SK-N-SH (cell line): ENCODE results near the gene TMEM255B. TPM values are rescaled to one million over a fixed set of nuclear protein-coding genes. Genes with fewer than 3 reads are reported as not detected.

Experiments
- CTCF ChIA-PET: fragments of 300-600, 350-600 bp; formaldehyde crosslinking; extraction: SDS; loops from one replicate; lab custom pipeline; 2021; lab: Yijun Ruan, JAX
- POLR2A ChIA-PET: fragments of 350-600 bp; sonication (Branson Sonifier 250); formaldehyde crosslinking; extraction: SDS; loops from one replicate; lab custom pipeline; 2020; ENCODE audit warnings: antibody characterized with exemption, inconsistent platforms; lab: Yijun Ruan, JAX
- DNase-seq: peaks from one replicate; pipeline ENCODE4 v3.0.0; 2012
- H2AFZ ChIP-seq: fragments of 200-600 bp; sonication (generic); 2 replicates; pipeline ENCODE4 v1.8.1; 2016; ENCODE audit warnings: antibody characterized with exemption, mild to moderate bottlenecking, low read depth
- H3F3A ChIP-seq: fragments of 200-600 bp; sonication (generic); replicated peaks from 2 replicates; pipeline ENCODE3; 2016; ENCODE audit warnings: antibody characterized with exemption, mild to moderate bottlenecking; ENCODE audit not compliant: insufficient read depth
- H3K27ac ChIP-seq, 2 experiments: fragments of 200-500 bp in 1 of 2; fragments of 200-600 bp in 1 of 2; sonication (Bioruptor generic) in 1 of 2; sonication (generic), shearing (Covaris generic) in 1 of 2; 2 replicates each; pipeline versions ENCODE4 v1.5.1 to v1.6.1; 2014 to 2016; ENCODE audit warnings: low read depth in 2 of 2, inconsistent platforms in 1 of 2, low read length in 1 of 2, mild to moderate bottlenecking in 1 of 2, mixed read lengths in 1 of 2
- H3K27me3 ChIP-seq: fragments of 200-600 bp; sonication (generic), shearing (Covaris generic); 2 replicates; pipeline ENCODE4 v1.6.1; 2016; ENCODE audit warnings: mixed run types; ENCODE audit not compliant: insufficient read depth
- H3K36me3 ChIP-seq, 2 experiments: fragments of 200-500 bp in 1 of 2; fragments of 200-600 bp in 1 of 2; sonication (Bioruptor generic) in 1 of 2; sonication (generic) in 1 of 2; replicated peaks in 1 of 2; 2 replicates each; pipeline versions ENCODE3 to v1.5.1; 2014 to 2016; ENCODE audit warnings: low read length in 1 of 2, mild to moderate bottlenecking in 1 of 2; ENCODE audit not compliant: insufficient read depth in 2 of 2, control insufficient read depth in 1 of 2
- H3K4me1 ChIP-seq, 2 experiments: fragments of 200-500 bp in 1 of 2; fragments of 200-600 bp in 1 of 2; sonication (Bioruptor generic) in 1 of 2; sonication (generic), shearing (Covaris generic) in 1 of 2; 2 replicates each; pipeline versions ENCODE4 v1.5.1 to v1.6.1; 2014 to 2016; ENCODE audit warnings: low read depth in 1 of 2, low read length in 1 of 2, mixed run types in 1 of 2; ENCODE audit not compliant: insufficient read depth in 2 of 2, control insufficient read depth in 1 of 2
- H3K4me2 ChIP-seq: fragments of 200-600 bp; sonication (generic), shearing (Covaris generic); 2 replicates; pipeline ENCODE4 v1.6.1; 2017; ENCODE audit warnings: mixed run types
- H3K4me3 ChIP-seq, 2 experiments: fragments of 200-500 bp in 1 of 2; fragments of 200-600 bp in 1 of 2; sonication (Bioruptor generic) in 1 of 2; sonication (generic), shearing (Covaris generic) in 1 of 2; 2 replicates each; pipeline versions ENCODE4 v1.5.1 to v1.8.1; 2014 to 2016; ENCODE audit warnings: low read depth in 2 of 2, inconsistent platforms in 1 of 2, low read length in 1 of 2, mild to moderate bottlenecking in 1 of 2, mixed read lengths in 1 of 2, moderate library complexity in 1 of 2
- H3K79me2 ChIP-seq: fragments of 200-600 bp; sonication (generic); 2 replicates; pipeline ENCODE4 v1.8.1; 2017; ENCODE audit warnings: mild to moderate bottlenecking; ENCODE audit not compliant: insufficient read depth
- H3K9ac ChIP-seq: fragments of 200-600 bp; sonication (generic); 2 replicates; pipeline ENCODE4 v1.6.1; 2017; ENCODE audit warnings: mixed run types
- H3K9me2 ChIP-seq: fragments of 200-600 bp; sonication (generic); 2 replicates; pipeline ENCODE4 v1.6.1; 2017; ENCODE audit warnings: mixed run types
- H3K9me3 ChIP-seq: fragments of 200-600 bp; sonication (generic); 2 replicates; pipeline ENCODE4 v1.6.1; 2017; ENCODE audit warnings: mixed run types, mild to moderate bottlenecking, moderate library complexity
- H4K20me1 ChIP-seq: fragments of 200-600 bp; sonication (generic); 2 replicates; pipeline ENCODE4 v1.6.1; 2017; ENCODE audit warnings: mild to moderate bottlenecking, mixed run types; ENCODE audit not compliant: insufficient read depth
- CHD2 ChIP-seq: fragments of 150-350 bp; IDR thresholded peaks from 2 replicates; pipeline ENCODE4 v1.6.1; 2018; ENCODE audit warnings: low read length; ENCODE audit not compliant: partially characterized antibody
- FOXJ3 ChIP-seq: sonication (generic); formaldehyde crosslinking; IDR thresholded peaks from 2 replicates; pipeline ENCODE4 v1.5.1; 2020; ENCODE audit warnings: mild to moderate bottlenecking, missing genetic modification reagents
- FOXM1 ChIP-seq: IDR thresholded peaks from 2 replicates; pipeline ENCODE4 v1.4.0; 2012; ENCODE audit warnings: low read depth, mild to moderate bottlenecking
- GABPA ChIP-seq: IDR thresholded peaks from 2 replicates; pipeline ENCODE4 v1.4.0; 2012; ENCODE audit warnings: low read depth, mild to moderate bottlenecking
- MXI1 ChIP-seq: IDR thresholded peaks from 2 replicates; pipeline ENCODE4 v1.6.1; 2012; ENCODE audit warnings: mild to moderate bottlenecking, low read depth, low read length, improper control_type of control experiment
- NRF1 ChIP-seq: IDR thresholded peaks from 2 replicates; pipeline ENCODE4 v1.6.1; 2012; ENCODE audit warnings: low read depth, mild to moderate bottlenecking, low read length
- POLR2AphosphoS5 ChIP-seq: IDR thresholded peaks from 2 replicates; pipeline ENCODE4 v1.6.1; 2012; ENCODE audit warnings: low read depth, low read length
- RFX5 ChIP-seq: IDR thresholded peaks from 2 replicates; pipeline ENCODE4 v1.6.1; 2012; ENCODE audit warnings: mild to moderate bottlenecking, improper control_type of control experiment, low read length
- SIN3A ChIP-seq: IDR thresholded peaks from 2 replicates; pipeline ENCODE4 v1.6.1; 2012; ENCODE audit warnings: low read depth, mild to moderate bottlenecking, low read length, moderate library complexity, borderline replicate concordance
- SMC3 ChIP-seq: IDR thresholded peaks from 2 replicates; pipeline ENCODE4 v1.6.1; 2012; ENCODE audit warnings: low read depth, low read length, improper control_type of control experiment
- TCF12 ChIP-seq: IDR thresholded peaks from 2 replicates; pipeline ENCODE4 v1.4.0; 2012
- WGBS: methylation state at CpG from one replicate; pipeline ENCODE4 v1.1.6; 2017; ENCODE audit warnings: low lambda C conversion rate; 5-methylcytosine and 5-hydroxymethylcytosine counted together
- polyA plus RNA-seq, 3 experiments: library from polyadenylated mRNA; depleted of rRNA; stranded (reverse); fragments of >200 nt; gene quantifications; 2 replicates each; pipeline ENCODE4 v1.2.3, GENCODE V29; 2012
- TF ChIP-seq, protein P1 (sequence below): IDR thresholded peaks from 2 replicates; pipeline ENCODE4 v1.4.0; 2012; ENCODE audit warnings: low read depth
- TF ChIP-seq, protein P2 (sequence below): IDR thresholded peaks from 2 replicates; pipeline ENCODE4 v1.4.0; 2012; ENCODE audit warnings: low read depth, borderline replicate concordance
- TF ChIP-seq, protein P3 (sequence below): fragments of 150-350 bp; IDR thresholded peaks from 2 replicates; pipeline ENCODE4 v1.6.1; 2017; ENCODE audit warnings: antibody characterized with exemption, low read length, low read depth, borderline replicate concordance
- TF ChIP-seq, protein P4 (sequence below): IDR thresholded peaks from 2 replicates; pipeline ENCODE4 v1.6.1; 2012; ENCODE audit warnings: mild to moderate bottlenecking, low read depth, low read length, moderate library complexity
- TF ChIP-seq, protein P5 (sequence below): fragments of 200-600 bp; sonication (generic); IDR thresholded peaks from 2 replicates; pipeline ENCODE4 v1.6.1; 2017; ENCODE audit warnings: antibody characterized with exemption, mild to moderate bottlenecking, moderate library complexity

Gene TMEM255B
- polyA plus RNA-seq, 1 of the 3 experiments (the other 2 are of a cell fraction), result 14.8 TPM

DNA sequence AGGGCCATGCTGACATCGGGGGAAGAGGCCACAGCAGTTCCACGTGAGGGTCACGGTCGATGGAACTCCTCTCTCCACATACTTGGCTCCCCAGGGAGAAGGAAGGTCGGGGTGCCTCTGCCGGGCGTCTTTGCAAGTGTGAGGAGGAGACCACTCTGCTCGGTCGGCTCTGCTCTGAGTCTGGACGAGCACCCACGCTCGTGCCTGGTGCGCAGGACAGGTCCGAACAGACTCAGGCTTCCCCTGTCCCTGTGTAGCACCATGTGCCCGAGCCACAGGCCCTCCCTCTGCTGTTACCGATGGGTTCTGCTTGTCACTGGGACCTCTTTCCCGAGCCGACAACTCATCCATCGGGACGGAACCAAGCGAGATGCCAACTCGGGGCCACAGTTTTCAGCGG is 35.1 kb downstream of the TMEM255B start:
- DNase-seq, result no peak
- CTCF ChIA-PET, result no interaction called here
- Histone ChIP-seq H3K79me2 (no peaks in the 10 kb centered on the region), H3K9me3 (no peaks in the 10 kb centered on the region), H3K27ac (no peak overlapping the region)
- TF ChIP-seq GABPA, result no peak
- no peak for TF ChIP-seq FOXM1
- TF ChIP-seq SIN3A, result no peak
- no peak for TF ChIP-seq POLR2AphosphoS5
- TF ChIP-seq, all 33 proteins: peak for 0
- no peak overlapping the region for H2AFZ ChIP-seq
- H3K27me3 ChIP-seq, result no peaks in the 10 kb centered on the region
- WGBS, result 74% methylated on average over 9 of the region's 23 CpGs
- H3K9me2 ChIP-seq, result no peaks in the 10 kb centered on the region
- no peak overlapping the region for H3K9ac ChIP-seq
- no peak overlapping the region for H3K4me3 ChIP-seq
- no peaks in the 10 kb centered on the region for H3K36me3 ChIP-seq
- no peaks in the 10 kb centered on the region for H3F3A ChIP-seq
- H4K20me1 ChIP-seq, result no peaks in the 10 kb centered on the region
- no peaks in the 10 kb centered on the region for H3K4me1 ChIP-seq
- POLR2A ChIA-PET, result no interaction called here
- H3K4me2 ChIP-seq, result no peak overlapping the region

DNA sequence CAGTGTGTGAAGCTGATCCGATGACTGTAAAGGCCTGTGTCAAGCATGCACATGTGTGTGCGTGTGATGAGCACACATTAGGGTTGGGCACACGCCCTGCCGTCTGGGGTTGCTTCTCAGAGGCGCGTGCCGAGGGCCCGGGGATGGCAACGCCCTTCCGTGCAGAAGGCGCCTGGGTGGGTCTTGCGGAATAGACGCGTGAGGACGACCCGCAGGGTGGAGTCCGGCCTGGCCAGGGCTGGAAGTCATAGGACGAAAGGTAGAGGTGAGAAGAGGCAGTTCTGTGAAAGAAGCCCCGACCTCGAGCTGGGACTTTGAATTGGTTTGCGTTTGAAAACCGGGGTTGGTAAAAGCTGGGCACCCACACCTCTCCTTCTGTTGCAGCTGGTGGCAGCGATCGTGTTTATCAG is 35.7 kb downstream of the TMEM255B start:
- Histone ChIP-seq H3K9ac (no peak overlapping the region), H3K4me3 (no peak overlapping the region), H3K9me2 (no peaks in the 10 kb centered on the region), H3K4me1 (peaks cover 0 to 2% of the 10 kb centered on the region in 2 experiments; a peak in 1 of 4 replicates), H3K36me3 (no peaks in the 10 kb centered on the region)
- POLR2A ChIA-PET, result no interaction called here
- CTCF ChIA-PET, result no interaction called here
- TF ChIP-seq SIN3A (no peak), SMC3 (no peak), RFX5 (no peak), GABPA (no peak), TCF12 (no peak), FOXJ3 (CRISPR knock-in tag) (no peak), NRF1 (no peak), CHD2 (no peak), MXI1 (no peak)
- TF ChIP-seq, protein P1, sequence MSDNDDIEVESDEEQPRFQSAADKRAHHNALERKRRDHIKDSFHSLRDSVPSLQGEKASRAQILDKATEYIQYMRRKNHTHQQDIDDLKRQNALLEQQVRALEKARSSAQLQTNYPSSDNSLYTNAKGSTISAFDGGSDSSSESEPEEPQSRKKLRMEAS, result no peak
- TF ChIP-seq, protein P2, sequence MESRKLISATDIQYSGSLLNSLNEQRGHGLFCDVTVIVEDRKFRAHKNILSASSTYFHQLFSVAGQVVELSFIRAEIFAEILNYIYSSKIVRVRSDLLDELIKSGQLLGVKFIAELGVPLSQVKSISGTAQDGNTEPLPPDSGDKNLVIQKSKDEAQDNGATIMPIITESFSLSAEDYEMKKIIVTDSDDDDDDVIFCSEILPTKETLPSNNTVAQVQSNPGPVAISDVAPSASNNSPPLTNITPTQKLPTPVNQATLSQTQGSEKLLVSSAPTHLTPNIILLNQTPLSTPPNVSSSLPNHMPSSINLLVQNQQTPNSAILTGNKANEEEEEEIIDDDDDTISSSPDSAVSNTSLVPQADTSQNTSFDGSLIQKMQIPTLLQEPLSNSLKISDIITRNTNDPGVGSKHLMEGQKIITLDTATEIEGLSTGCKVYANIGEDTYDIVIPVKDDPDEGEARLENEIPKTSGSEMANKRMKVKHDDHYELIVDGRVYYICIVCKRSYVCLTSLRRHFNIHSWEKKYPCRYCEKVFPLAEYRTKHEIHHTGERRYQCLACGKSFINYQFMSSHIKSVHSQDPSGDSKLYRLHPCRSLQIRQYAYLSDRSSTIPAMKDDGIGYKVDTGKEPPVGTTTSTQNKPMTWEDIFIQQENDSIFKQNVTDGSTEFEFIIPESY, result no peak
- TF ChIP-seq, protein P3, sequence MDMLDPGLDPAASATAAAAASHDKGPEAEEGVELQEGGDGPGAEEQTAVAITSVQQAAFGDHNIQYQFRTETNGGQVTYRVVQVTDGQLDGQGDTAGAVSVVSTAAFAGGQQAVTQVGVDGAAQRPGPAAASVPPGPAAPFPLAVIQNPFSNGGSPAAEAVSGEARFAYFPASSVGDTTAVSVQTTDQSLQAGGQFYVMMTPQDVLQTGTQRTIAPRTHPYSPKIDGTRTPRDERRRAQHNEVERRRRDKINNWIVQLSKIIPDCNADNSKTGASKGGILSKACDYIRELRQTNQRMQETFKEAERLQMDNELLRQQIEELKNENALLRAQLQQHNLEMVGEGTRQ, result no peak
- TF ChIP-seq, protein P4, sequence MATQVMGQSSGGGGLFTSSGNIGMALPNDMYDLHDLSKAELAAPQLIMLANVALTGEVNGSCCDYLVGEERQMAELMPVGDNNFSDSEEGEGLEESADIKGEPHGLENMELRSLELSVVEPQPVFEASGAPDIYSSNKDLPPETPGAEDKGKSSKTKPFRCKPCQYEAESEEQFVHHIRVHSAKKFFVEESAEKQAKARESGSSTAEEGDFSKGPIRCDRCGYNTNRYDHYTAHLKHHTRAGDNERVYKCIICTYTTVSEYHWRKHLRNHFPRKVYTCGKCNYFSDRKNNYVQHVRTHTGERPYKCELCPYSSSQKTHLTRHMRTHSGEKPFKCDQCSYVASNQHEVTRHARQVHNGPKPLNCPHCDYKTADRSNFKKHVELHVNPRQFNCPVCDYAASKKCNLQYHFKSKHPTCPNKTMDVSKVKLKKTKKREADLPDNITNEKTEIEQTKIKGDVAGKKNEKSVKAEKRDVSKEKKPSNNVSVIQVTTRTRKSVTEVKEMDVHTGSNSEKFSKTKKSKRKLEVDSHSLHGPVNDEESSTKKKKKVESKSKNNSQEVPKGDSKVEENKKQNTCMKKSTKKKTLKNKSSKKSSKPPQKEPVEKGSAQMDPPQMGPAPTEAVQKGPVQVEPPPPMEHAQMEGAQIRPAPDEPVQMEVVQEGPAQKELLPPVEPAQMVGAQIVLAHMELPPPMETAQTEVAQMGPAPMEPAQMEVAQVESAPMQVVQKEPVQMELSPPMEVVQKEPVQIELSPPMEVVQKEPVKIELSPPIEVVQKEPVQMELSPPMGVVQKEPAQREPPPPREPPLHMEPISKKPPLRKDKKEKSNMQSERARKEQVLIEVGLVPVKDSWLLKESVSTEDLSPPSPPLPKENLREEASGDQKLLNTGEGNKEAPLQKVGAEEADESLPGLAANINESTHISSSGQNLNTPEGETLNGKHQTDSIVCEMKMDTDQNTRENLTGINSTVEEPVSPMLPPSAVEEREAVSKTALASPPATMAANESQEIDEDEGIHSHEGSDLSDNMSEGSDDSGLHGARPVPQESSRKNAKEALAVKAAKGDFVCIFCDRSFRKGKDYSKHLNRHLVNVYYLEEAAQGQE, result no peak
- TF ChIP-seq, protein P5, sequence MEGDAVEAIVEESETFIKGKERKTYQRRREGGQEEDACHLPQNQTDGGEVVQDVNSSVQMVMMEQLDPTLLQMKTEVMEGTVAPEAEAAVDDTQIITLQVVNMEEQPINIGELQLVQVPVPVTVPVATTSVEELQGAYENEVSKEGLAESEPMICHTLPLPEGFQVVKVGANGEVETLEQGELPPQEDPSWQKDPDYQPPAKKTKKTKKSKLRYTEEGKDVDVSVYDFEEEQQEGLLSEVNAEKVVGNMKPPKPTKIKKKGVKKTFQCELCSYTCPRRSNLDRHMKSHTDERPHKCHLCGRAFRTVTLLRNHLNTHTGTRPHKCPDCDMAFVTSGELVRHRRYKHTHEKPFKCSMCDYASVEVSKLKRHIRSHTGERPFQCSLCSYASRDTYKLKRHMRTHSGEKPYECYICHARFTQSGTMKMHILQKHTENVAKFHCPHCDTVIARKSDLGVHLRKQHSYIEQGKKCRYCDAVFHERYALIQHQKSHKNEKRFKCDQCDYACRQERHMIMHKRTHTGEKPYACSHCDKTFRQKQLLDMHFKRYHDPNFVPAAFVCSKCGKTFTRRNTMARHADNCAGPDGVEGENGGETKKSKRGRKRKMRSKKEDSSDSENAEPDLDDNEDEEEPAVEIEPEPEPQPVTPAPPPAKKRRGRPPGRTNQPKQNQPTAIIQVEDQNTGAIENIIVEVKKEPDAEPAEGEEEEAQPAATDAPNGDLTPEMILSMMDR, result no peak
- TF ChIP-seq, all 33 proteins: peak for 0
- 93% methylated on average over 24 of the region's 24 CpGs for WGBS
- Histone ChIP-seq H2AFZ (no peak overlapping the region), H3K27me3 (no peaks in the 10 kb centered on the region), H3K79me2 (no peaks in the 10 kb centered on the region), H3F3A (no peaks in the 10 kb centered on the region), H3K4me2 (no peak overlapping the region), H4K20me1 (no peaks in the 10 kb centered on the region), H3K27ac (no peak overlapping the region), H3K9me3 (no peaks in the 10 kb centered on the region)
- DNase-seq, result no peak
